HG03378 (cell line): ENCODE data around the gene TRPC1.
"Not testable (repeated sequence)": the region's sequence is repeated elsewhere in the genome, so short reads cannot be mapped to it uniquely, and the experiment has no call there.

Experiments
- ATAC-seq: cut with Tn5 transposase; IDR thresholded peaks from one replicate; pipeline ENCODE4 v1.9.1; 2021; ENCODE audit warnings: mild to moderate bottlenecking, moderate library complexity; ENCODE audit not compliant: unreplicated experiment

The TRPC1 gene

DNA sequence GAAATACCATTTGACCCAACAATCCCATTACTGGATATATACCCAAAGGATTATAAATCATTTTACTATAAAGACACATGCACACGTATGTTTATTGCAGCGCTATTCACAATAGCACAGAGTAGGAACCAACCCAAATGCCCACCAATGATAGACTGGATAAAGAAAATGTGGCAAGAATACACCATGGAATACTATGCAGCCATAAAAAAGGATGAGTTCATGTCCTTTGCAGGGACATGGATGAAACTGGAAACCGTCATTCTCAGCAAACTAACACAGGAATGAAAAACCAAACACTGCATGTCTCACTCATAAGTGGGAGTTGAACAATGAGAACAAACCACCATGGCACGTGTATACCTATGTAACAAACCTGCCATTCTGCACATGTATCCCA, 26.7 kb downstream of the TRPC1 start:
- ATAC-seq, result not testable (repeated sequence)

DNA sequence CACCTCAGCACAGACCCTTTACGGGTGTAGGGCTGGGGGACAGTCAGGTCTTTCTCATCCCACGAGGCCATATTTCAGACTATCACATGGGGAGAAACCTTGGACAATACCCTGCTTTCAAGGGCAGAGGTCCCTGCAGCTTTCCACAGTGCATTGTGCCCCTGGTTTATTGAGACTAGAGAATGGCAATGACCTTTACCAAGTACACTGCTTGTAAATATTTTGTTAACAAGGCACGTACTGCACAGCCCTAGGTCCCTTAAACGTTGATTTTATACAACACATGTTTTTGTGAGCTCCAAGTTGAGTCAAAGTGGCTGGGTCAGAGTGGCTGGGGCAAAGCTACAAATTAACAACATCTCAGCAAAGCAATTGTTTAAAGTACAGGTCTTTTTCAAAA, 28.8 kb downstream of the TRPC1 start:
- not testable (repeated sequence) for ATAC-seq

GRCh38 chr3:142754494-142754893, 30.7 kb downstream of the TRPC1 start:
- ATAC-seq, result no peak

DNA sequence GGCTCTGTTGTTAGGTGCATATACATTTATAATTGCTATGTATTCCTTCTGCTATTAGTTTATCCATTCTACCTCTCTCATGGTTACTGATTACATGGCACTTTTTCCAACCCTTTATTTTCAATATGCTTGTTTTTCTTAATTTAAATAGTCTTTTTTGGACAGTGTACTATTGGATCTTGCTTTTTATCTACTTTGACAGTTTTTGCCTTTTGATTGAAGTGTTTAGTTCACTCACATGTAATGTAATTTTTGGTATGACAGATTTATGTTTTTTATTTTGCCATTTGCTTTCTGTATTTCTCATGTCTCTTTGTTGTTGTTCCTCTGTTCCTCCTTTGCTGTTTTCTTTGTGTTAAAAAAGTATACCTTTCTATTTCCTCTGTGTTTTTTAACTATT, 44.5 kb downstream of the TRPC1 start:
- no peak for ATAC-seq

- no peak for ATAC-seq
Measured at GRCh38 chr3:142777927-142778326, 54.1 kb downstream of the TRPC1 start.

DNA sequence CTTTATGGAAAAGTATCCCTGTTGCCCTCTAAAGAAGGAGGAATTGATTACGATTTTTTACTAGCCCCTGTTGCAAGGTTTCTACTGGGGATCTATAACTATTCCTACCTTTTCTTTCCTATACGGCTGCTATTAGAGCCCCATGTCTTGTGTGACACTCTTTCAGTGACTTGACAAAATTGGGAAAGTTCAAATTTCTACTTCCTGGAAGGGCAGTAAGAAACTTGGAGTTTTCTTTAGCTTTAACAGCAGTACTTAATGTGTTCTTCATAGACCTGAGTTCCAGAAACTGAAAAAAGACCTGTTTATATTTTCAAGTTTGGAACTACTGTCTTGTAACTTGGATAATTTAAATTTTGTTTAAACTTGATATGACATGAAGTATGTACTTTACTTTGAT, 54.7 kb downstream of the TRPC1 start:
- ATAC-seq, result no peak

GRCh38 chr3:142779591-142779990, 55.8 kb downstream of the TRPC1 start:
- no peak for ATAC-seq

GRCh38 chr3:142782616-142783015, 58.8 kb downstream of the TRPC1 start:
- no peak for ATAC-seq

DNA sequence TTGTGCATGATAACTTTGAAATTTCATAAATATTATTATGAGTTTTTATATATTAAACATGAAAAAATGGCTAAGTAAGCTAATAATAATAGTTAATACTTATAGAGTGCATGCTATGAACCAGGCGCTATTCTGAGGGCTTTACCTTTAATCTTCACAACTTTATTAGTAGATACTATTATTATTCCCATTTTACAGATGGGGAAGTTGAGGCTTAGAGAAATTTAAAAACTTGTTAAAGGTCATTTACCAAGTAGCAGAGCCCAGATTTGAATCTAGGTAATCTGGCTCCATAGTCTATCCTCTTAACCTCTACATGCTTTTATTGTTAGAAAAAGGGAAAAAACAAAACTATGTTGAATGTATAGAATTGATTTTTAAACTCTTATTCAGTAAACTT, 60.4 kb downstream of the TRPC1 start:
- no peak for ATAC-seq

DNA sequence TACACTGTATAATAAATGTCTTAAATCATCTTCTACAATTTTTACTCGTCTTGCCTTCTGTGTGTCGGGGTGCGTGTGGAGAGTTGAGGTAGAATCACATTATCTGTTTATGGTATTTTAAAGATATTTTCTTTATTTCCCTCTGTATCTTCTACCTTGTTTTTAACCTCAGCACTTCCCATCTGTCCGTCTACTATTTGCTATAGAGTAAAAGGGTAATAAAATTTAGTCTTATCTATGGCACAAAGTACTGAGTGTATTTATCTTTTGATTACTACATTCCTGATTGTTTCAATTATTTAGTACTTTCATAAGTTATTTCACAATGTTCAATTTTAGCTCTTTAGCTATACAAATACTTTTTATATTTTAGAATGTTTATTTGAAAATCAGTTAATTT, 62.2 kb downstream of the TRPC1 start:
- no peak for ATAC-seq

DNA sequence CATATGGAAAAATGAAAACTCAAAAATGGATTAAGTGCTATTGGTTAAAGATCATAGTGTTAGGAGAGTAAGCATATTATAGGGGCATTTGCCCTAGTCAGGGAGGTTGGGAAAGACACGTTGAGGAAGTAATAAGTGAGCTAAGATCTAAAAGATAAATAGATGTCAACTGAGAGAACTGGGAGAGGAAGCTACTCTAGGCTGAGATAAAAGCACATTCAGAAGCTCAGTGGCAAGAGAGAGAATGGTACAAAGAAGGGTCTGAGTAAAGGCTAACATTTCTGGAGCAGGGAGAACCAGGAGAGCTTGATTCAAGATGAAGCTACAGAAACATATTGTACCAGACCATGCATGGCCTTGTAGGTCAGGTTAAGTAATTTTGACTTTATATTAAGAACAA, 63.9 kb downstream of the TRPC1 start:
- ATAC-seq, result no peak

GRCh38 chr3:142794508-142794907, 70.7 kb downstream of the TRPC1 start:
- no peak for ATAC-seq

- no peak for ATAC-seq
Measured at GRCh38 chr3:142795332-142795731, 71.5 kb downstream of the TRPC1 start.

DNA sequence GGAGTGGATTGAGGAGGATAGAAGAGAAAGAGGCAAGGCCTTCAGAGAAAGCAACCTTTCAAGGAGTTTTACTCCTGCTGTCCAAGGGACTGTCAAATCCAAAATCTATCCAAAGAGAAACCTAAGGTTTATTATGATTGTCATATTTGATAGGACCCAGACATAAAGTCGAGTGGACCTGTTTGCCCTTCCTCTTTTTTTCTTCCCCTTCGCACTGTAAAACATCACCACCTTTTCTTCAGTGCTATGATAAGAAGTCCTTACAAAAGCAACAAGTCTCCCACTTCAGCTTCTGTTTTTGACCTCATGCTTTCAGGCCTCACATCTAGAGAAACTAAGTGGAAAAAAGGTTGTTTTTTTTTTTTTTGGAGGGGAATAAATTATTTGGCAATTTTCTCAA, 73.0 kb downstream of the TRPC1 start:
- no peak for ATAC-seq

DNA sequence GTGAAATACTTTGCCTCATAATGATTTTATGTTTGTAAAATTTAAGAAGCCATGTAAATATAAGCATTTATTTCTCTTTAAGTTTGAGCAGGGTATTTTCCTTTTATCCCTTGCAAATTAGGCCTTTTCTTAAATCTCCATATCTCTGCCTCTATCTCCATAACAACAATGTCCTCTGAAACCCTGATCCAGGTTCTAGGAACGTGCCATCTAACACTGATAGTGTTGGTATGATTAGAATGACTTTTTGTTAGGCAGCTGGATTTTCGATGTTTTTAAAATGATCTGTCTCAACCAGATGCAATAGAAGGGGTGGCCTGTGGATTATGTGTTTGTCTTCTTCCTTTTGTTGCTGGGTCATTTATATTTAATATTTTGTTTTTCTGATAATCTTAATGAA, 77.9 kb downstream of the TRPC1 start:
- no peak for ATAC-seq

- ATAC-seq, result no peak
Measured at GRCh38 chr3:142802891-142803290, 79.1 kb downstream of the TRPC1 start.

DNA sequence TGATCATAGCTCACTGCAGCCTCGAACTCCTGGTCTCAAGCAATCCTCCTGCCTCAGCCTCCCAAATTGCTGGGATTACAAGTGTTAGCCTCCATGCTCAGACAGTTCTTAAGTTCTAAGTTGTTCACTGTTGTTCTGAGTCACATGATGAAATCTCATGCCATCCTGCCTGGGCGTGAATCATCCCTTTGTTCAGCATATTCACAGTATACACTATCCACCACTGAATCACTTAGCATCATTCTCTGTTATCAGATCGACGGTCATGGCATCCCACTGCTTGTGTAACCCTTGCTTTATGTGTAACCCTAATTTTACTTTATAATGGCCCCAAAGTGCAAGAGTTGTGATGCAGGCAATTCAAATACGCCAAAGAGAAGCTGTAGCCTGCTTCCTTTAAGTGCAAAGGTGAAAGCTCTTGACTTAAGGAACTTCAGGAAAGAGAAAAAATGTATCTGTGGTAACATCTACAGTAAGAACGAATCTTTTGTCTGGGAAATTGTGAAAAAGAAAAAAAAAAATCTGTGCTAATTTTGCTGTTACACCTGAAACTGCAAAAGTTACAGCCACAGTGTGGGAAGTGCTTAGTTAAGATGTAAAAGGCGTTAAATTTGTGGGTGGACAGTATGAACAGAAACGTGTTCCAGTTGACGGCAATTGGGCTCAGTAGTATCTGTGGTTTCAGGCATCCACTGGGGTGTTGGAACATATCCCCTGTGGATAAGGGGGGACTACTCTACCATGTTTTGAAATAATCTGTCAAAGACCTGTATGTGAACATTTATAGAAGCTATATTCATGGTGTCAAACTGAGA, 84.5 kb downstream of the TRPC1 start:
- no peak for ATAC-seq

DNA sequence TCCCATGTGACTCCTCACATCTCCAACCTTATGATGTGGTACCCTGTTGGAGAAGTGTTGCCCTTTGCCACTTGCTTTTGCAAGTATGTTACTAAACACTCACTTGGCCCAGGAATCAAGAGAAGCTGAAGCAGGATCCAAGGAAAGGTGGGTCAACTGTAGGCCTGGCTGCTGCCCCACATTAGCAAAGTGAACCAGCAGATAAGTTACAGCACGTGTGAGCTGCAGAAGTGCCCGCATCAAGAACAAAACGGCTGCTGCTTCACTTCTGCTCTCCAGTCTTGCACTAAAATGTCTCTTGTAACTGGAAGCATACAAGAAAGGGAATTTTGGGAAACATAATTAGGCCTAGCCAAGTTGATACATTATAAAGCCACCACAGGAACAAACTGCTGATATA, 85.4 kb downstream of the TRPC1 start:
- no peak for ATAC-seq

- no peak for ATAC-seq
Measured at GRCh38 chr3:142815803-142816202, 92.0 kb downstream of the TRPC1 start.

DNA sequence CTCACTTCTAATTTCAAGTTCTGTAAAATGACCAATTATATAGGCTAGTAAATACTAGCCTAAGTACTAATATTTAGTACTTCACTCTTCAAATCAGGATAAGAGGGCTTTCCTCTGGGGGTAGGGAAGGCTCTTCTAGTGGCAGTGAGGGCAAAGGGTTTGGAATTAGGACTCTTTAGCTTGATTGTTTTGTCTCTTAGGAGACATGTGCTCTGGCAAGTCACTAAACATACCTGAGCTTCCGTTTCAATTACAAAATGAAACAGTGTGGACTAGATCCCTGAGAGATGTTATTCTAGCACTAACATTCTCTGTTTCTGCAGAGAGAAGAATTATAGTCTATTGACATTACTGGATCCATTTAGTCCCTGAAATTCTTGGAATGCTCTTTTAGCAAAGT, 93.5 kb downstream of the TRPC1 start:
- ATAC-seq, result no peak

- no peak for ATAC-seq
Measured at GRCh38 chr3:142817897-142818296, 94.1 kb downstream of the TRPC1 start.

DNA sequence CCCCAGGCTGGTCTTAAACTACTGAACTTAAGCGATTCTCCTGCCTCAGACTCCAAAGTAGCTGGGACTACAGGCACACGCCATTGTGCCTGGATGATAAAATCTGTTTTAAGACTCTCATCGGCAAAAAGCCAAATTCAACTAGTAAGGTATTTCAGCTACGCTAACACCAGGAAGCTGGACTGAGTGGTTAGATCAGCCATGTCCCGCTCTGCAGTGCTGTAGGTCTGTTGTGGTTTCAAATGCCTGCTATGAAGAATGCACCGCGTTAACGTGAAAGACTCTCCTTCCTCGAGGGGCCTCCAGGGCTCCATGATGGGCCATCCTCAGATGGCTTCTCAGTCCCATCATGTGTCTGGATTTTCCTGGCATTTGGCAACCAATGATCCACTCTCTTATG, 94.8 kb downstream of the TRPC1 start:
- ATAC-seq, result no peak

DNA sequence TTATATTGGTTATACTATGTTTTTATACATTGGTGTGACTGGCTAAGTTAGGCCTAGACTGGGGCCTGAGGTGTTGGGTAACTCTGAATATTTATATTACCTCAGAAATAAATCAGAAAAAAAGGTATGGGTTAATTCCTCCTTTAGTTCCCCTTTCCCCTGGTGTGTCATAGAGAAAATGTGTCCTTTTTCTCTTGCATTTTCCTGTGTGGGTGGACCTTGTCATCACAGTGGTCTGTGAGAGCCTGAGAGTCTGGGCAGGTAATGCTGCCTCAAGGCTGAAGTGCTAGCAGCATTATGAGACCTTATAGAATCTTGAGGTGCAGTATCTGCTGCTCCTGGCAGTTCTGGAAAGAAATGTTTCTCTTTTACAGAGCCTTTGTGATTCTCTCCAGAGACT, 95.3 kb downstream of the TRPC1 start:
- no peak for ATAC-seq
